ENCODE results near the gene SMOC2. TPM values are rescaled to one million over a fixed set of nuclear protein-coding genes. Genes with fewer than 3 reads are reported as not detected.
A peak's percentile ranks its signal among the peaks of the same experiment; 100 is the strongest.

SMOC2 gene
- total RNA-seq, 4 donors from 2014 or later: 5.8 to 14.5 (median 9.0) TPM

GRCh38 chr6:168695701-168696100 is 254.7 kb downstream of the SMOC2 start:
- in situ Hi-C loops (cut with MboI; ENCODE audit: low pct_ligation_motif_present in 1 of 4, low pct_unique_long_range_greater_than_20kb in 1 of 4, low sequenced_read_pairs in 3 of 4): no loop called here
- TF ChIP-seq EP300 (IDR thresholded peaks at IDR 0.05; ENCODE audit: low read depth) (no peak), POLR2AphosphoS5 (IDR thresholded peaks at IDR 0.05) (no peak), CTCF (IDR thresholded peaks at IDR 0.05) (no peak), POLR2A (IDR thresholded peaks at IDR 0.05) (no peak)
- Histone ChIP-seq H3K4me3 (no peak overlapping the region), H3K27me3 (no peaks in the 10 kb centered on the region), H3K4me1 (peaks cover 0 to 3% (median 0%) of the 10 kb centered on the region in 4 donors), H3K36me3 (no peaks in the 10 kb centered on the region), H3K27ac (no peak overlapping the region), H3K9me3 (no peaks in the 10 kb centered on the region)
- intact Hi-C loops (cut with DNase I; ENCODE audit: low total_unique reads): no loop called here
- 79% methylated on average over 4 of the region's 4 CpGs; no CpG with 5 or more reads in 1 of the 2 donors for WGBS, 2 donors (ENCODE audit: low coverage in 1 of 2)
- DNase-seq: no peak

- peaks cover 0 to 3% (median 0%) of the 10 kb centered on the region in 4 donors for H3K4me1 ChIP-seq
- no peak overlapping the region for H3K4me3 ChIP-seq
- intact Hi-C loops (cut with DNase I; ENCODE audit: low total_unique reads): no loop called here
- no peak for TF ChIP-seq POLR2A (IDR thresholded peaks at IDR 0.05)
- no peak for TF ChIP-seq POLR2AphosphoS5 (IDR thresholded peaks at IDR 0.05)
- TF ChIP-seq EP300 (IDR thresholded peaks at IDR 0.05; ENCODE audit: low read depth): no peak
- no peak for TF ChIP-seq CTCF (IDR thresholded peaks at IDR 0.05)
- no peak for DNase-seq
- in situ Hi-C loops (cut with MboI; ENCODE audit: low pct_ligation_motif_present in 1 of 4, low pct_unique_long_range_greater_than_20kb in 1 of 4, low sequenced_read_pairs in 3 of 4): no loop called here
- no peak overlapping the region for H3K27ac ChIP-seq
- H3K9me3 ChIP-seq: no peaks in the 10 kb centered on the region
- no peaks in the 10 kb centered on the region for H3K36me3 ChIP-seq
- 73 to 100% methylated on average over 1 to 5 of the region's 5 CpGs for WGBS, 2 donors (ENCODE audit: low coverage in 1 of 2)
- no peaks in the 10 kb centered on the region for H3K27me3 ChIP-seq
Observed at GRCh38 chr6:168698923-168699322, 257.9 kb downstream of the SMOC2 start.

- TF ChIP-seq EP300 (IDR thresholded peaks at IDR 0.05; ENCODE audit: low read depth) (no peak), POLR2AphosphoS5 (IDR thresholded peaks at IDR 0.05) (no peak), CTCF (IDR thresholded peaks at IDR 0.05) (no peak), POLR2A (IDR thresholded peaks at IDR 0.05) (no peak)
- intact Hi-C loops (cut with DNase I; ENCODE audit: low total_unique reads): no loop called here
- no peak overlapping the region for H3K4me3 ChIP-seq
- no peaks in the 10 kb centered on the region for H3K27me3 ChIP-seq
- in situ Hi-C loops (cut with MboI; ENCODE audit: low pct_ligation_motif_present in 1 of 4, low pct_unique_long_range_greater_than_20kb in 1 of 4, low sequenced_read_pairs in 3 of 4): no loop called here
- H3K9me3 ChIP-seq: no peaks in the 10 kb centered on the region
- H3K27ac ChIP-seq: no peak overlapping the region
- 66 to 68% methylated on average over 10 to 15 of the region's 15 CpGs for WGBS, 2 donors (ENCODE audit: low coverage in 1 of 2)
- peaks cover 0 to 3% (median 0%) of the 10 kb centered on the region in 4 donors for H3K4me1 ChIP-seq
- DNase-seq: no peak
- no peaks in the 10 kb centered on the region for H3K36me3 ChIP-seq
Observed at GRCh38 chr6:168699631-168700295, 258.8 kb downstream of the SMOC2 start.

GRCh38 chr6:168700880-168701279 is 259.9 kb downstream of the SMOC2 start:
- peak; percentile 26 for DNase-seq
- intact Hi-C loops (cut with DNase I; ENCODE audit: low total_unique reads): no loop called here

More at GRCh38 chr6:168700880-168701279, 259.9 kb downstream of the SMOC2 start:
- TF ChIP-seq POLR2AphosphoS5 (IDR thresholded peaks at IDR 0.05) (no peak), EP300 (IDR thresholded peaks at IDR 0.05; ENCODE audit: low read depth) (no peak), CTCF (IDR thresholded peaks at IDR 0.05) (no peak), POLR2A (IDR thresholded peaks at IDR 0.05) (no peak)
- Histone ChIP-seq H3K36me3 (no peaks in the 10 kb centered on the region), H3K27me3 (no peaks in the 10 kb centered on the region), H3K27ac (no peak overlapping the region), H3K4me1 (peaks cover 0 to 3% (median 0%) of the 10 kb centered on the region in 4 donors), H3K4me3 (no peak overlapping the region), H3K9me3 (no peaks in the 10 kb centered on the region)
- in situ Hi-C loops (cut with MboI; ENCODE audit: low pct_ligation_motif_present in 1 of 4, low pct_unique_long_range_greater_than_20kb in 1 of 4, low sequenced_read_pairs in 3 of 4): no loop called here
- 64% methylated on average over 8 of the region's 8 CpGs; no CpG with 5 or more reads in 1 of the 2 donors for WGBS, 2 donors (ENCODE audit: low coverage in 1 of 2)
